GM04504 (cell line): ENCODE results near the gene LARGE1.

Source experiments
- DNase-seq: peaks from one replicate; pipeline ENCODE4 v3.0.0-alpha.2; 2012; ENCODE audit warnings: low read depth

LARGE1 gene

DNA sequence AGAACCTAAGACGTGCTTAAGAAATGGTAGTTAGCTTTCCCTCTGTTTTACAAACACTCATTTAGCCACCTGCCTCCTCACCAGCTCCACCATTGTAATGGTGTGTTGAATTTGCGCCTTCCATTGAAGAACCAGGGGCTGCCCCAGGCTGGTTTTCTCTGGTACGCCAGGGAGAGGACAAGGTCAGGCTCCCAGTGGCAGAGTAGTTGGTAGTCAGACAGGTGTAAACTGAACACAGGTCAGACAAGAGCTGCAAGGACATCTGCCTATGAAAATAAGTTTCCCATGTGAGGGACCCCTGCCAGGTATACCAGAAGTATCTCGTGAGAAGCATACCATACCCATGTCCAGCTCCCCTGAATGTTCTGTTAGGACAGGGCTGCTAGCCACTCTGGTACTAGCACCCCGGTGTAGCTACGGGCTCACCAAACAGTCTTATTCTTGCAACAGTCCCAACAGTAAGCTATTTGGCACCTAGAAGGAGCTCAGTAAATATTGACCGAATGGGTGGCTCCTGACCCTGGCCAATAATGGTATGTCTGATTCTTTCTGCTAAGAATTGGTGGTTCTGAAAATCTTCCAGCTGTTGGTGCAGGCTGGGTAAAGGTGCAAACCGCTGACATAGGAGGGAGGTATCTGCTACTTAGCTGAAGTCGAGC is 359.0 kb downstream of the LARGE1 start:
- DNase-seq: no peak

DNA sequence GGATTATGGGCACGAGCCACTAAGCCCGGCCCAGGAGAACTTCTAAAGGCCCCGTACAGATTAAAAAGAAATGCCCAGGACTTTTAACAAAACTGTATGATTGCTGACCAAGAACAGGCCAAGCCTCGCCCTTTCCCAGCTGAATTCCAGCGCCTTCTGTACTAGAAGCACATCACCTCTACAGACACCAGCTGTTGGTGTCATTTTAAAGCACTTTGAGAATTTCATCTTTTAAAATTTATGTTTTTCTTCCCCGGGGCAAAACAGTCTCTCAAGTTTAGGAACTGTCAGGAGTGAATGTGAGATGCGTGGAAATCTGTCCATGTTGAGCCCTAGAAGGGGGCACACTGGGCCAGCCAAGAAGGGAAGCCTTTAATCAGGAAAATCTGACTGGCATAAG is 362.4 kb downstream of the LARGE1 start:
- DNase-seq: no peak

DNA sequence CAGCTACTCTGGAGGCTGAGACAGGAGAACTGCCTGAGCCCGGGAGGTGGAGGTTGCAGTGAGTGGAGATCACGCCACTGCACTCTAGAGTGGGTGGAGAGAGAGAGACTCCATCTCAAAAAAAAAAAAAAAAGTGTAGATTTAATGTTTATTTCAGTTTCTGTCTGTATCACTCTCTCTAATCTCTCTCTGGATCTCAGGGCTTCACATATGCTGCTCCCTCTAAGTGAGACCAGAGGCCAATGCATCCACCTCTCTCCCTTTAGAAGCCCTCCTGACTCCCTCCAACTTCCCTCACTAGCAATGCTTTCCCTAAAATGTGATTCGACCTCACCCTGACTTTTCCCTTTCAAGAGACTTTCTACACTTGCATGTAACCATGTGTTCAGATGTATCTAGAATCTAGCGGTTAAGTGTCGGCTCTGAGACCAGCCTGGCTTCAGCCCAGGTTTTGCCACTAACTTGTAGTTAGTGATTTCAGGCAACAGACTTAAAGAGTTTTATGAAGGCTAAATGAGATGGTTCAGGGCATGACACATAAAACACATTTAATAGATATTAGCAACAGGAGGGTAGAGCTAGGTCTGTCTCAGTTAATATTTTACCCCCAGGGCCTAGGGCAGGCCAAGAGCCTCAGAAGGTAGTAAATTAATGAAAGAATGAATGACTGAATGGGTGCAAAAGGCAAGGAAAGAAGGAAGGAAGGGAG is 364.3 kb downstream of the LARGE1 start:
- no peak for DNase-seq

DNA sequence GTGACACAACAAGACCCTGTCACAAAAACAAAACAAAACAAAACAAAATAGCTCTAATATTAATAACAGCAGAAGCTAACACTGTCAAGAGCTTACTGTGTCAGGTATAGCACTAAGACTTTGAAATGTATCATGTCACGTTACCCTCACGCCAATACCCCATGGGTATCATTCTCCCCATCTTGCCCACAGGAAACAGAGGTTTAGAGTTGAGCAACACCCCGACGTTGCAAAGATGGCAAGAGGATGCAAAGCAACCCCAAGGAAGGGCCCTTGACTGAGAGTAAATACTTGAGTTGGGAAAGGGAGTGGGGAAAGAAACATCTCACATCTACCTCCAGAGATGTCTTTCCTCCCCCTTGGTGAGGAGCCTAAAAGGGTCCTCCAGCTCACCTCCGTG is 366.8 kb downstream of the LARGE1 start:
- DNase-seq: no peak

DNA sequence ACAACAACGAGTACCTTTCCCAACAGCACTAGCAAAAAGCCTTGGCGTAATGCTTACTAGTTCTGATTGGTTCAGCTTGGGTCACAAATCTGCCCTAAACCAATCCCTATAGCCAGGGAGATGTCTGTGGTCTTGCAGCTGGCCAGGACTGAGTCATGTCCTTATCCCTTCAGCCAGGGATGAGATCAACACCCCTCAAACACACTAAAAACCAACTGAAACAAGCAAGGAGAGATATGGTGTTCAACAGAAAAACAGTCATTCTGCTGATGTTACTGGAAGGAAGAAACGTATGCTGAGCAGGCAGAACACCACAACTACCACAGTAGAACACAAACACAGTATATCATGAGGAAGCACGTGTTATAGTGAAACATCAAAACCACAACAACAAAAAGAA is 375.6 kb downstream of the LARGE1 start:
- no peak for DNase-seq

DNA sequence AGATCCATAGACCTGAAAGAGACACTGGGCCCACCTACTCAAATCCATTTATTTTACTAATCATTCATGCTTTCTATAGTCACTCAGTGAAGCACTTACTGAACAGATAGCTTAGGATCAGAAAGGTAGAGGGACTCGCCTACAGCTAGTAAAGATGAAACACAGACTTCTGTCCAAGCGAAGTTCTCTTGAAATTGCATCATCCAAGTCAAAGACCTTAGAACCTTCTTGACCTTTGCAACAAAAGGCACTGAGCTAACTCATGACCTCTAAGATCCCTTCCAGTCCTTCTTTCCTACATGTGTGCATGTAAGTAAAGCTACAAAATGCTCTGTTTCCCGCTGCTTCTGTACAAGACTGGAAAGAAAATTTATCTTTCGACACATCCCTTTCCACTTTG is 377.6 kb downstream of the LARGE1 start:
- no peak for DNase-seq

DNA sequence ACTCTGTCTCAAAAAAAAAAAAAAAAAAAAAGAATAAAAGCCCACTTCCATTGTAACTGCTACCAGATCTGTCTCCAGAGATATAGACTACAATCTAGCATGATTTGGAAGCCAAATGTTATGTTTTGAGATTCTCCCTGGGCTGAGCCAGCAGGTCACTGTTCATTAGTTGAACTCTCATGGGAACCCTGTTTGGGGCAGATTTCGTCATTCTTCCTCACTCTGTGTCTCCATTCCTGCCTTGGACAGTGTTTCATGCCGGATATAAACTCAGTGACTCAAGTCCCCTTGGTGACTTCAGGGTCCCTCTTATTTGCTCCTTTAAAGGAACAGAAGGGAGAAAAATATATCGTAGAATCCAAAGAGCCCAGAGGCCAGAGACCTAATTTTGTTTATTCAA is 378.1 kb downstream of the LARGE1 start:
- DNase-seq: no peak

DNA sequence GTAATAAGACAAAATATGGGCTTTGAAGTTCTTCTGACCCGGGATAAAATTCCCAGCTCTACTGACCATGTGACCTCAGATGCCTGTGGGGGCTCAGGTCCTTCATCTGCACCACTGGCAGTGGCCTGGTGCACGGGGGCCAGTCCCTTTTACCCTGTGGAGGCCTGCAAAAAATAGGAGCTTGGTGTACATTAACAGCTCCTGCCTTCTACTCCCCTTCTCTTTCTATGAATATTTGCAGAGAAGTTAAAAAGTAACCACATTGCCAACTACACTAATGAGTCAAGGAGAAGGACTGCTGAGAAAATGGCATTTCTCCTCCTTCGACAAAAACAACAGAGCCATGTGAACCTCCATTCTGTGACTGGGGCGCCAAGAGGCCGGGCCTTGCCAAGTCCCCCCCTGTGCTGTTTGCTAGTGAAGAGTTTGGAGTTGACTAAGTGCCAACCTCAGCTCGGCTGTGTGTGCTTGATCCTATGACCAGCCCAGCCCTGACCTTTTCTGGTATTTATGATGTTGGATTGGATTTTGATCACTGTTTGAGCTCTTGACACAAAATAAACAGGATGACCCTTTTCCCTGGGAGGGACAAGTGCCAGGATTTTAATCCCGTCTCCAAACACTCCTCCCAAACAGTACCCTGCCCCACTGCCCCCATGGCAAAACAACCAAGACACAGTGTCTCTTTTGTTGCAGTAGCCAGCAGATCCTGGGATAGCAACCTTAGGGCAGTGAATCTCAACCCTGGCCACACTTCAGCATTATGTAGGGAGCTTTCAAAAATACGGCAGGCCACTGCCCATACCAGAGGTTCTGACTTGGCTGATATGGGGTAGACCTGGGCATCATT is 380.1 kb downstream of the LARGE1 start:
- DNase-seq: no peak

DNA sequence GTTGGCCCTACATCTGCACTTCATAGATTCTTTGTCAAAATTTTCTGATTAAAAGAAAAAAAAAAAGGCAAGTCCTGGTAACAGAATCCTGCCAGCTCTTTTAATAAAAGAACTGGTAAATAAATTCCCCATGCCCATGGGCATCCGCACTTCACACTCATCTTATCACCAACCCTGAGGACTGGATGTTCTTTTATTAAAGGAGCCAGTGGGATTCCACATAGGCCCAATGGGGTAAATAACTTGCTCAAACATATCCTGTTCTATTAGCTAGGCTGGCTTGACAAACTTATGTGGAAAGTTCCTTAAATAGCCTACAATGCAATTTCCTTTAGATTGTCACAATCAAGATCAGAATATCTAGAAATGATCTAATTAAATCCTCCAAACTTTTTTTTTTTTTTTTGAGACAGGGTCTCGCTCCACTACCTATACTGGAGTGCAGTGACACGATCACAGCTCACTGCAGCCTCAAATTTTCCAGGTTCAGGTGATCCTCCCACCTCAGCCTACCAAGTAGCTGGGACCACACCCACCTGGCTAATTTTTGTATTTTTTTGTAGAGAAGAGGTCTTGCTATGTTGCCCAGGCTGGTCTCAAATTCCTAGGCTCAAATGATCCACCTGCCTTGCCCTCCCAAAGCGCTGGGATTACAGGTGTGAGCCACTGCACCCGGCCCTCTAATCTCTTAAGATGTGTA is 380.9 kb downstream of the LARGE1 start:
- no peak for DNase-seq

DNA sequence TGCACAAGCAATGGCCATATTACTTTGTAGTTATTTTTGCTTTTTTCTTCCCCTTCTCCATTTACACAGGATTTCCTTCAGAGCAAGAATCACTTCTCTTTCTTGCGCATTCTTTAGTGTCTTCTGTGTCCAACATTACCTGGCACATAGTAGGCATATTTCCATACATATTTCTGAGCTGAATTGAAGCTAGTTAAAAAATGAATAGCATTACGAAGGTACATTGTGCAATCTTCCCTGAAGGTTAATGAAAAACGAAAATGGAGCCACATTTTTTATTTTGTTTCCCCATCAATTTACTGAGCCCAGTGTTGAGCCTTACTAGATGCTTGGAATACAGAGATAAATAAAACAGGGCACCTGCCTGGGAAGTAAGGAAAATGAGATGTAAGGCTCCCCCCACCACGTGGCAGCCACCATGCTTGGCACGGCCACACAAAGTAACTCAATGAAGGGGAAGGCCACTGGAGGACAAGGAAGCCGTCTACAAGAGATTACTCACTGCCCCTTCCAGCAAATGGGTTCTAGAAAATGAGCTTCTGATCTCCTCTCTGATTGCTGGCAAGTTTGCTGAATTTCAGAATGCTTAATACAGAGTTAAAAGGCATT is 381.9 kb downstream of the LARGE1 start:
- DNase-seq: no peak

DNA sequence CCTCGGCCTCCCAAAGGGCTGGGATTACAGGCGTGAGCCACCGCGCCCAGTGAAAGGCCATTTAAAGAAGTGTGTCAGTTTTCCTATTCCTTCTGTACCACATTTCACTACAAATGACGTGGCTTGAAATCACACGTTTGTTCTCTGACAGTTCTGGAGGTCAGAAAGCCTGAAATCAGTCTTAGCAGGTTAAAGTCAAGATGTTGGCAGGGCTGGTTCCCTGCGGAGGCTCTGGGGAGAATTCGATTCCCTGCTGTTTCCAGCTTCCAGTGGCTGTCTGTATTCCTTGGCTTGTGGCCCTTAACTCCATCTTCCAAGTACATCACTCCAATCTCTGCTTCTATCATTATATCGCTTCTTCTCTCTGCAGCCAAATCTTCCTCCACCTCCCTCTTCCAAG is 383.2 kb downstream of the LARGE1 start:
- no peak for DNase-seq

DNA sequence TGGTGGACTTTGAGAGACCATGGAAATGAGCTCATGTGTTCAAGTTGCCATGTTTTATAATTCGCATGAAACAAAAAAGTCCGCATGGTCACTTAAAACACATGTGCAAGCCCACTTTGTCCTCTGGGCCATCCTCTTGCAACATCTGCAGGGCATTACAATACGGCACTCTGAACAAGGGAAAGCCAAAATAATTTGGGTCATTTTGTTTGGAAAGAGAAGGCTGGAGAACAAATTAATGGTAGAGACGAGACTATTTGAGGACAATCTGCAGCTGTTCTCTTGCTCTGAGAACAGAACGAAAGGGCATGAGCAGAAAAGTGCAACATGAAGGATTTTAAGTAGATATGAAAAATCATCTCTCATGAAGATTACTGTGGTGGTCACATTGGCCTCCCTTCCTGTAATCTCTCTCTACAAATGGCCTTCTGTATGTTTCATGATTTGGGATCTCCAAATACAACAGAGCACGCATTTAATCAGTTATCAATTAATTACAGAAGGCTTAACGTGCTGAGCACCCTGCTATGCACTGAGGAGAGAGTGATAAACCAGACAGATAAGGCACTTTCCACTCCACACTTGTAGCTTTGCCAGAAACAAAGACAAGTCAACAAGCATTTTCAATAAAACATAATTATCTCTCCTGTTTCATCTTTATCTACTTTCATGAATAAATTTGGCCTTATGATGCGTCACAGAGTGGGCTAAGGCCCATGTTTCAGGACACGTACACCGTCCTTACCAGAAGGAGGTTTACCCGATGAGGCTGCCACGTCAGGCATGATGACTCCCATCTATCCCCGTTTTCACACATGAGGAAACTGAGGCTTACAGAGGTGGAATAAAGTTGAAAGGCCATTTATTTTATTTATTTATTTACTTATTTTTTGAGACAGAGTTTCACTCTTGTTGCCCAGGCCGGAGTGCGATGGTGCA is 384.1 kb downstream of the LARGE1 start:
- no peak for DNase-seq

DNA sequence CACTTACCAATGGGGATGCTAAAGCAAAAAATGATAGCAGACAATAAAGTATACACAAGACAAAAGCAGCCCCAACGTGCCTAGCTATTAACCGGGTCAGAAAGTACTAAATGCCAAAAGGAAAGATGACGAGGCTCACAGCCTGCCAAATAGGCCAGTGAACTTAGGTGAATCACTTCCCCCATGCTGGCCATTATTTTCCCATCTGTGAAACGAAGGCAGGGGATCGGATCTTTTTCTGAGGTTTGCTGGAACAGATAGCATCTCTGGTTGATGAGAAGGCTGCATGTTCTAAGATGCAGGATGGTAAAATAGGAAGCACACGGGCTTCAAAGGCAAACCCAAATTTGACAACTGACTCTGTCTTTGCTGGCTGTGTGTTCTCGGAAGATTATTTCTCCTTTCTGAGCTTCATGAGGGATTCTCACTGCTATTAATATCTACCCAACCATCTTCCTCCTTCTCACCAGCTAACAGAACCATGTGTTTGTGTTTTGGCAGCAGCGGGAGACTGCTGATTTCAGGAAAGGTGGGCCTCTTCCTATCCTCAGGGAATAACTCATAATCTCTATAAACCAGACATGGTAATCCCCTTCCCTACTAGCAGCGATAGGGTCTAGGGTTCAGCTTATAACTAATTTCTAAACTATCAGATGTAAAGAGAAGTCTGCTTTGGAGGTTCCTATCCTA is 390.7 kb downstream of the LARGE1 start:
- DNase-seq: peak; percentile 42

DNA sequence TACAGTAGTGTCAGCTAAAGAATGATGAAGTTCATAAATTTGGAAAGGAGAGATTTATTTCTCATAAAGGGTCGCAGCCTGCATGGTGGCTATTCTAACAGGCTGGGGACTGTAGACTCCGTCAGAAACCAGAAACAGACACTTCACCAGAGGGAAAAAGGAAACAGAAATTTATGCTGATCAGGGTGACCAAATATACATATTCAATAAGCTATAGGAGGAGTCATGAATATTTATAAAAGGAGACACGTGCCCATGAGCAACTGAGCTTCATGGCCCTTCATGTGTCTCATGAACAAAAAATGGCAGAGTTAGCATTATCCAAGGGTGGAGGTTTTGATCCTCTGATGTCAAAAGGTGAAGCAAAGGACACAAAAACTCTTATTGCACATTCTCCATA is 392.1 kb downstream of the LARGE1 start:
- DNase-seq: no peak

DNA sequence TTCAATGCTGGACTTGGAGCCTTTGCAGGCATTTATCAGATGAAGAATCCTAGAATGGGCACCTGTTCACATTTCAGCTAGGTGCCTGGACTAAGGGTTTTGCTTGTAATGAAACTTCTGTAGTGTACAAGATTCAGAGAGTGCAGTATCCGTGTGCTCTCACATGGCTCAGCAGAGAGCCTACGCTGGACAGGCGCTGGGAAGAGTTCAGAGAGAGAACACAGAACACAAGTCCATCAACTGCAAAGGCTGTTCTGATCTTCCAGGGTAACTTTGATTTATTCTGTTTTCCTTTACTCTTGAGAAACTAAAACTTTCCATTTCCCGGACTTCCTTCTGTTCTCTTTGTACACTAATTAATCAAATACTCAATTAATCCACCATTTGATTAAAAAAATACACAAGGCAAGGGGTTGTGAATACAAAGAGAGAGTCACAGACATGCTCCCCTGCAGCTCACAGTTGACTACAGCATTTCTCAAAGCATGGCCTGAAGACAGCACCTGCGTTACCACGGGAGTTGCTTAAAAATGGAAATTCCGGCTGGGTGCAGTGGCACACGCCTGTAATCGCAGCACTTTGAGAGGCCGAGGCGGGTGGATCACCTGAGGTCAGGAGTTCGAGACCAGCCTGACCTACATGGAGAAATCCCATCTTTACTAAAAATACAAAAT is 393.7 kb downstream of the LARGE1 start:
- no peak for DNase-seq

DNA sequence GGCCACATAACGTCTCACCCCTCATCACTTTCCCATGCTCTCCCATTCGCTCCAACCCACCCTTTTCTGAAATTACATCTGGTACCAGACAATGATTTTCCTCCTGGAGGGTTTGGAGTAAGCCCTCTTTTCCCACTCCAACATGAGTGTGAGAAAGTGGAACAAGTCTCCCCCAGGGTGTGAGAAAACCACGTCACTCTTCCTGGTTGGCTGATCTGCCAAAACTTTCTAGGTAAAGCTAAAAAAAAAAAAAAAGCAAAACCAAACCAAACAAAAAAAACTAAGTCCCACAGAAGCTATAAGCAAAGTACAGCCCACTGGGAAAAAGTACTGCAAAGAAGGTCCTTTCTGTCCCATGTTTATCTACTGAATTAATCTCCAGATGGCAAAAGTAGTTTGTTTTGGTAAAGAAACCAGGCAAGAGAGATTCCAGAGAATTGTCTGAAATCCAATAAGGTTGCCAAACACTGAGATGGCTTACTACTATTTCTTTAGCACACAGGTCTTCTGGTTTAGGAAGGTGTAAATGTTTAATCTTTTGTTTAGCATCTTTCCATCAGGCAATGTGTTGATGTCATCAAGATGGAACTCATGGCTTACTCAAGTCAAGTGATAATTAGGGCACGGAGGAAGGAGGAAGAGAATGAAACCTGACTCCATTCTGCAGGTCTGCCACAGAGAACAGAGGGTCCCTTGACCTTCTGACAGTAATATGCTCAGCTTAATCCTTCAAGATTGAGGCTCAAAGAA is 395.6 kb downstream of the LARGE1 start:
- no peak for DNase-seq

DNA sequence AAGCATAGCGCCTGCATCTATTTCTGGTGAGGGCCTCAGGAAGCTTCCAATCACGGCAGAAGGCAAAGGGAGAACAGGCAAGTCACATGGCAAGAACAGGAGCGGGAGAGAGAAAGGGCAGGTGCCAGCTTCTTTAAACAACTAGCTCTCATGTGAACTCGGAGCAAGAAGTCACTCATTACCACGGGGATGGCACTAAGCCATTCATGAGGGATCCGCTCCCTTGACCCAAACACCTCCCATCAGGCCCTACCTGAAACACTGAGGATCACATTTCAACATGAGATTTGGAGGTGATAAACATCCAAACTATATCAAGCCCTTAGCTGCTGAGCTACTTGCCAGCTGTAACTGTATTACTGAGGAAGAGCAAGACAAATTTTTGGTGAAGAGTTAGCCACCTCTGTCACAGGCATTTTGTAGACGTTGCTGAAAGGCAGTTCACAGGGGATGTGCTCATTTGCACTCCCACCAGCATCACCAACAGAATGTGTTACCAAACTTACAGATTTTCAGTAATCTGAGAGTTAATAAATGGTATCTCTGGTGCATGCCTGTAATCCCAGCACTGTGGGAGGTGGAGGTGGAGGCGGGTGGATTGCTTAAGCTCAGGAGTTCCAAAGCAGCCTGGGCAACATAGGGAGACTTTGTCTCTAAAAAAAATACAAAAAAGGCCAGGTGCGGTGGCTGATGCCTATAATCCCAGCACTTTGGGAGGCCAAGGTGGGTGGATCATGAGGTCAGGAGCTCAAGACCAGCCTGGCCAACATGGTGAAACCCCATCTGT is 398.2 kb downstream of the LARGE1 start:
- no peak for DNase-seq
